ENCODE data around the gene COL6A3.
"Not testable (repeated sequence)": the region's sequence is repeated elsewhere in the genome, so short reads cannot be mapped to it uniquely, and the experiment has no call there.

Gene COL6A3

DNA sequence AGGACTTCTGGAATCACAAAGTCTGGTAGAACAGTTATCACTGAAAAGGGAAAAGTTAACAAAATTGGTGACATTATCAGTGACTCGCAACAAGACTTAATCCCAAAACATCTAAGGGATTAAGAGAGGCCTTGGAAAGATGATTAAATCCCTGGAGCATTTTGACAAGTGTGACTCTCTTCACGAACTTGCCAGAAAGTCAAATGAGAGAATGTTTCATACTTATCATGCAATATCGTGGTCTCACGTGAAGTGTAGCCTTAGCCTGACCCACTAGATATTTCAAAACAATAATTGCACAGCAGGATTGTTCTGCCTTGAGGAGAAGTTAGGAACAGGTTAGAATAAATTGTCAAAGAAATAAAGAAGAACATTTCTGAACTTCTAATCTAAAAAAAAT is 104.5 kb downstream of the COL6A3 start:
- Histone ChIP-seq H3K9ac (ENCODE audit: low read length) (no peak overlapping the region), H3K27ac (ENCODE audit: low read depth, low read length) (peak overlapping the region; percentile 39), H3K9me3 (ENCODE audit: low read length) (no peaks in the 10 kb centered on the region), H3K4me3 (ENCODE audit: low read depth in 1 of 2, low read length in 2 of 2) (no peak overlapping the region), H3K36me3 (ENCODE audit: insufficient read depth, low read length) (no peaks in the 10 kb centered on the region), H3K27me3 (ENCODE audit: control insufficient read depth in 1 of 2, insufficient read depth in 2 of 2, low read length in 2 of 2) (no peaks in the 10 kb centered on the region), H3K4me1 (ENCODE audit: insufficient read depth, low read length) (peaks cover 50% of the 10 kb centered on the region)

GRCh38 chr2:237309011-237309410 is 105.0 kb downstream of the COL6A3 start:
- H3K4me1 ChIP-seq (ENCODE audit: insufficient read depth, low read length): peaks cover 45% of the 10 kb centered on the region
- H3K36me3 ChIP-seq (ENCODE audit: insufficient read depth, low read length): no peaks in the 10 kb centered on the region
- no peak overlapping the region for H3K9ac ChIP-seq (ENCODE audit: low read length)
- H3K27me3 ChIP-seq (ENCODE audit: control insufficient read depth in 1 of 2, insufficient read depth in 2 of 2, low read length in 2 of 2): no peaks in the 10 kb centered on the region
- peak overlapping the region; percentile 39 for H3K27ac ChIP-seq (ENCODE audit: low read depth, low read length)
- no peak overlapping the region for H3K4me3 ChIP-seq (ENCODE audit: low read depth in 1 of 2, low read length in 2 of 2)
- H3K9me3 ChIP-seq (ENCODE audit: low read length): no peaks in the 10 kb centered on the region

- no peak overlapping the region for H3K27ac ChIP-seq (ENCODE audit: low read depth, low read length)
- H3K36me3 ChIP-seq (ENCODE audit: insufficient read depth, low read length): no peaks in the 10 kb centered on the region
- peaks cover 30% of the 10 kb centered on the region for H3K4me1 ChIP-seq (ENCODE audit: insufficient read depth, low read length)
- no peaks in the 10 kb centered on the region for H3K9me3 ChIP-seq (ENCODE audit: low read length)
- H3K4me3 ChIP-seq (ENCODE audit: low read depth in 1 of 2, low read length in 2 of 2): no peak overlapping the region
- H3K9ac ChIP-seq (ENCODE audit: low read length): no peak overlapping the region
- H3K27me3 ChIP-seq (ENCODE audit: control insufficient read depth in 1 of 2, insufficient read depth in 2 of 2, low read length in 2 of 2): no peaks in the 10 kb centered on the region
These were observed 106.5 kb downstream of the COL6A3 start for GRCh38 chr2:237307474-237307873.

DNA sequence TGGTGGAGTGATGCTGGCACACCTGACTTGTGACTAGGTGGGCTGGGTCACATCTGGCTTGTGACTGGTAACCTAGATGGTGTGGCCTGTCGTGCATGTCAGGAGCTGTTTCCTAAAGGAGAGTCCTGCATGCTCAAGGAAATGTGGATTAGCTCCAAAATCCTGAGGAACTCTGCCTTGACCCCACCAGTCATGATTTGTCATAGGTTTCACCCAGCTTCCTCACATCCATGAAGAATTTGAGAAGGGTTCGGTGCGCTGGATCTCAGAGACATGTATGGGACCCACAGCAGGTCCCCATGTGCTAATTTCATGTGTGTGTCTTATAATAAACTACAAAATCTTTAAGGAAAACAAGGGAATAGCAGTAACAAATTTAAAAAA is 107.2 kb downstream of the COL6A3 start:
- no peaks in the 10 kb centered on the region for H3K27me3 ChIP-seq (ENCODE audit: control insufficient read depth in 1 of 2, insufficient read depth in 2 of 2, low read length in 2 of 2)
- no peak overlapping the region for H3K9ac ChIP-seq (ENCODE audit: low read length)
- H3K36me3 ChIP-seq (ENCODE audit: insufficient read depth, low read length): no peaks in the 10 kb centered on the region
- no peaks in the 10 kb centered on the region for H3K9me3 ChIP-seq (ENCODE audit: low read length)
- no peak overlapping the region for H3K27ac ChIP-seq (ENCODE audit: low read depth, low read length)
- H3K4me3 ChIP-seq (ENCODE audit: low read depth in 1 of 2, low read length in 2 of 2): no peak overlapping the region
- H3K4me1 ChIP-seq (ENCODE audit: insufficient read depth, low read length): peaks cover 29% of the 10 kb centered on the region

- no peak overlapping the region for H3K4me3 ChIP-seq (ENCODE audit: low read depth in 1 of 2, low read length in 2 of 2)
- H3K9ac ChIP-seq (ENCODE audit: low read length): no peak overlapping the region
- no peaks in the 10 kb centered on the region for H3K36me3 ChIP-seq (ENCODE audit: insufficient read depth, low read length)
- H3K27me3 ChIP-seq (ENCODE audit: control insufficient read depth in 1 of 2, insufficient read depth in 2 of 2, low read length in 2 of 2): no peaks in the 10 kb centered on the region
- no peak overlapping the region for H3K27ac ChIP-seq (ENCODE audit: low read depth, low read length)
- no peaks in the 10 kb centered on the region for H3K9me3 ChIP-seq (ENCODE audit: low read length)
- peaks cover 29% of the 10 kb centered on the region for H3K4me1 ChIP-seq (ENCODE audit: insufficient read depth, low read length)
These were observed 107.7 kb downstream of the COL6A3 start for GRCh38 chr2:237306083-237306786.

- H3K27ac ChIP-seq (ENCODE audit: low read depth, low read length): no peak overlapping the region
- no peak overlapping the region for H3K4me3 ChIP-seq (ENCODE audit: low read depth in 1 of 2, low read length in 2 of 2)
- no peaks in the 10 kb centered on the region for H3K9me3 ChIP-seq (ENCODE audit: low read length)
- no peak overlapping the region for H3K9ac ChIP-seq (ENCODE audit: low read length)
- H3K27me3 ChIP-seq (ENCODE audit: control insufficient read depth in 1 of 2, insufficient read depth in 2 of 2, low read length in 2 of 2): no peaks in the 10 kb centered on the region
- no peaks in the 10 kb centered on the region for H3K36me3 ChIP-seq (ENCODE audit: insufficient read depth, low read length)
- H3K4me1 ChIP-seq (ENCODE audit: insufficient read depth, low read length): peaks cover 28% of the 10 kb centered on the region
These were observed 108.4 kb downstream of the COL6A3 start for GRCh38 chr2:237305579-237305978.

DNA sequence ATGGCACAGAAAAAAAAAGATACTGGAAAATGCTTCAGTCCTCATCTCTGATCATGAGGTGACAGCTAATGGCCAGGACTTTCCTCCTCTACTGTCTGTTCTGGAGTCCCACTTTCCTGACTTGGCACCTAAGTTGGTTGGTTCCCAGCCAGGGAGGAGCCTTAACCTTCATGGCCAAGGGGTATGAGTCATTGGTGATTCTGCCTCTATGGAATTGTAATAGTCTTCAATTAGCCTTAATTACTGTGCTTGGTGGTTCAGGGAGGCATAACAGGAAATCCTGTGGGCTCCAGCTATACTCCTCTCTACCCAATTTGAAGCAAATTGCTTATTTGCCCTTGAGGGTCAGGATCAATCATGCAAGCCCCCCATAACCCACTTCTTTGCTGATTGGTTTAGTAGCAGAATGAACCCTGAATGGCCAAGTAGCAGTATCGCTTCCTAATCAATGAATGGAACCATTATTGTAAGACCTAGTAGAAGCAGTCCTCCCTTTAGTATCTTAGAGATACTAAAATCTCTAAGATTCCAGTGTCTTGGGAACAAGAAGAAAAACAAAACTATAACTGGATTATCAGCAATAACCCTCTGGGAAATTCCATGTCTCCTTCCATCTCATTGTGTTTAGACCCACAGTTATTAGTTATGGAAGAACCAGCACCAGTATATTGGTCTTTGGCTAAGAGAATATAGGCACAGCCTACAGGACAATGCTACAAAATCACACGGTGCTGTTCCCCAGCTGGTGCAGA is 109.0 kb downstream of the COL6A3 start:
- Histone ChIP-seq H3K9ac (ENCODE audit: low read length) (no peak overlapping the region), H3K27ac (ENCODE audit: low read depth, low read length) (no peak overlapping the region), H3K27me3 (ENCODE audit: control insufficient read depth in 1 of 2, insufficient read depth in 2 of 2, low read length in 2 of 2) (no peaks in the 10 kb centered on the region), H3K9me3 (ENCODE audit: low read length) (no peaks in the 10 kb centered on the region), H3K36me3 (ENCODE audit: insufficient read depth, low read length) (no peaks in the 10 kb centered on the region), H3K4me1 (ENCODE audit: insufficient read depth, low read length) (peaks cover 27% of the 10 kb centered on the region), H3K4me3 (ENCODE audit: low read depth in 1 of 2, low read length in 2 of 2) (no peak overlapping the region)

DNA sequence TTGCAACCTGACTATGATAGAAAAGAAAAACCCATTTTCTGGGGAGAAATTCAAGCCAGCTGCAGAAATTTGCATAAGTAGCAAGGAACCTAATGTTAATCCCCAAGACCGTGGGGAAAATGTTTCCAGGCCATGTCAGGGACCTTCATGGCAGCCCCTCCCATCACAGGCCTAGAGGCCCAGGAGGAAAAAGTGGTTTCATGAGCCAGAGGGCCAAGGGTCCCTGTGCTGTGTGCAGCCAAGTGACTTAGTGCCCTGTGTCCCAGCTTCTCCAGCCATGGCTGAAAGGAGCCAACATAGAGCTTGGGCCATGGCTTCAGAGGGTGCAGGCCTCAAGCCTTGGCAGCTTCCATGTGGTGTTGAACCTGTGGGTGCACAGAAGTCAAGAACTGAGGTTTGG is 110.7 kb downstream of the COL6A3 start:
- not testable (repeated sequence) for H3K36me3 ChIP-seq (ENCODE audit: insufficient read depth, low read length); H3K4me3 ChIP-seq (ENCODE audit: low read depth in 1 of 2, low read length in 2 of 2); H3K9me3 ChIP-seq (ENCODE audit: low read length); H3K9ac ChIP-seq (ENCODE audit: low read length); H3K27me3 ChIP-seq (ENCODE audit: control insufficient read depth in 1 of 2, insufficient read depth in 2 of 2, low read length in 2 of 2); H3K27ac ChIP-seq (ENCODE audit: low read depth, low read length)
- H3K4me1 ChIP-seq (ENCODE audit: insufficient read depth, low read length): peaks cover 33% of the 10 kb centered on the region

DNA sequence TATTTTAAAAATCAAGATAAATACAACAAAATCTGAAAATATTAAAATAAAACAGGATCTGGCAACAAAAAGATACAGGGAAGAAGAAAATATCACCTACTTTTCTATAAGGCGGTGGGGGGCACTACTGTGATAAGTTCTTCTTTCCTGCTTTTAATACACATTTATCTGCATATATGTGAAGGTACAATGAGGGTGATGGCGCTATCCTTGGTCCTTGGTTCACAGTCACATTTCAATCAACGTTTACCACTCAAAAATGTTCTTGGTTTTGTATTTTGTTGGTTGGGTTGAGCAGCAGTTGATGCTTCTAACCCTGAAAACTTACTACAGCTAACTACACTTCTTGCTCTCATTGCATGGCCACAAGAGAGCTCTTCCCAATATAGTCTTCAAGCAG is 112.4 kb downstream of the COL6A3 start:
- Histone ChIP-seq H3K27me3 (ENCODE audit: control insufficient read depth in 1 of 2, insufficient read depth in 2 of 2, low read length in 2 of 2) (no peaks in the 10 kb centered on the region), H3K4me1 (ENCODE audit: insufficient read depth, low read length) (peaks cover 47% of the 10 kb centered on the region), H3K4me3 (ENCODE audit: low read depth in 1 of 2, low read length in 2 of 2) (no peak overlapping the region), H3K9me3 (ENCODE audit: low read length) (no peaks in the 10 kb centered on the region), H3K27ac (ENCODE audit: low read depth, low read length) (no peak overlapping the region), H3K9ac (ENCODE audit: low read length) (no peak overlapping the region), H3K36me3 (ENCODE audit: insufficient read depth, low read length) (no peaks in the 10 kb centered on the region)

DNA sequence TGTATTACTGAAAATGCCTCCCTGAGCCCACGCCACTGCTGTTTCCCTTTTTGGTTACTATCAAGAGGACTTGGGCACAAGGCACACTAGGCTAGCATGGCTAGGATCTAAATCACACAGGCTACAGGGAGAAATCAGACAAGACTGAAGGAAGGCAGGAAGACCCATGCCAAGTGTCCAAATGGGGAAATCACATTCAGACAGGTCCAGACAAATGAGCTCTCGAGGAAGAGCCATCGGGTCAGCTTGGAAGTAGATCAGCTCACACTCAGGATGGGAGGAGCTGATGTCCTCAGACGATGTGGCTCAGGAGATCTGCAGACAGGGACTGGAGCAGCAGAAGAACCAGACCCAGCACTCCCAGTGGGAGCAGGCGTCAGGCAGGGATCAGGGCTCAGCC is 113.2 kb downstream of the COL6A3 start:
- H3K4me3 ChIP-seq (ENCODE audit: low read depth in 1 of 2, low read length in 2 of 2): no peak overlapping the region

DNA sequence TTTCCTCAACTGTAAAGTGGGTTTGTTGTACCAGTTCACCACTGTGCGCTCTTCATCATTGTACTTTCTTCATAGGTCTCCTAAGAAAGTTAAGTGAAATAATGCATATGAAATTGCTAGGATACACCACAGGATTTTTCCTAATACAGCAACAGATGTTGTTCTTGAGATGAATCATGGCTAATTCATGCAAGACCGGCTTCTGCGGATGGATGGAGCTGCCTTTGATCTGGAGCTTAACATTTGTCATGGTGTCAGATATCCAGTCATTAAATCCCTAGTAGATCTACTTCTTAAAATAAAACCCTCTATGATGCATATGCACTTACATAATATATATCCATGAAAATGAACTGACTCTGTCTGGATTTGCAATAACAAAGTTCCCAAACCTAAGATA is 114.1 kb downstream of the COL6A3 start:
- no peak overlapping the region for H3K9ac ChIP-seq (ENCODE audit: low read length)
- H3K27me3 ChIP-seq (ENCODE audit: control insufficient read depth in 1 of 2, insufficient read depth in 2 of 2, low read length in 2 of 2): no peaks in the 10 kb centered on the region
- no peaks in the 10 kb centered on the region for H3K9me3 ChIP-seq (ENCODE audit: low read length)
- no peak overlapping the region for H3K4me3 ChIP-seq (ENCODE audit: low read depth in 1 of 2, low read length in 2 of 2)
- H3K27ac ChIP-seq (ENCODE audit: low read depth, low read length): no peak overlapping the region
- H3K4me1 ChIP-seq (ENCODE audit: insufficient read depth, low read length): peaks cover 58% of the 10 kb centered on the region
- H3K36me3 ChIP-seq (ENCODE audit: insufficient read depth, low read length): no peaks in the 10 kb centered on the region

More for the DNA sequence above, 113.2 kb downstream of the COL6A3 start:
- Histone ChIP-seq H3K9ac (ENCODE audit: low read length) (no peak overlapping the region), H3K27ac (ENCODE audit: low read depth, low read length) (no peak overlapping the region), H3K36me3 (ENCODE audit: insufficient read depth, low read length) (no peaks in the 10 kb centered on the region), H3K4me1 (ENCODE audit: insufficient read depth, low read length) (peaks cover 55% of the 10 kb centered on the region), H3K9me3 (ENCODE audit: low read length) (no peaks in the 10 kb centered on the region), H3K27me3 (ENCODE audit: control insufficient read depth in 1 of 2, insufficient read depth in 2 of 2, low read length in 2 of 2) (no peaks in the 10 kb centered on the region)

Data from muscle layer of colon (tissue), 2 donors.